ENCODE data around the gene DLL4.

Gene DLL4

DNA sequence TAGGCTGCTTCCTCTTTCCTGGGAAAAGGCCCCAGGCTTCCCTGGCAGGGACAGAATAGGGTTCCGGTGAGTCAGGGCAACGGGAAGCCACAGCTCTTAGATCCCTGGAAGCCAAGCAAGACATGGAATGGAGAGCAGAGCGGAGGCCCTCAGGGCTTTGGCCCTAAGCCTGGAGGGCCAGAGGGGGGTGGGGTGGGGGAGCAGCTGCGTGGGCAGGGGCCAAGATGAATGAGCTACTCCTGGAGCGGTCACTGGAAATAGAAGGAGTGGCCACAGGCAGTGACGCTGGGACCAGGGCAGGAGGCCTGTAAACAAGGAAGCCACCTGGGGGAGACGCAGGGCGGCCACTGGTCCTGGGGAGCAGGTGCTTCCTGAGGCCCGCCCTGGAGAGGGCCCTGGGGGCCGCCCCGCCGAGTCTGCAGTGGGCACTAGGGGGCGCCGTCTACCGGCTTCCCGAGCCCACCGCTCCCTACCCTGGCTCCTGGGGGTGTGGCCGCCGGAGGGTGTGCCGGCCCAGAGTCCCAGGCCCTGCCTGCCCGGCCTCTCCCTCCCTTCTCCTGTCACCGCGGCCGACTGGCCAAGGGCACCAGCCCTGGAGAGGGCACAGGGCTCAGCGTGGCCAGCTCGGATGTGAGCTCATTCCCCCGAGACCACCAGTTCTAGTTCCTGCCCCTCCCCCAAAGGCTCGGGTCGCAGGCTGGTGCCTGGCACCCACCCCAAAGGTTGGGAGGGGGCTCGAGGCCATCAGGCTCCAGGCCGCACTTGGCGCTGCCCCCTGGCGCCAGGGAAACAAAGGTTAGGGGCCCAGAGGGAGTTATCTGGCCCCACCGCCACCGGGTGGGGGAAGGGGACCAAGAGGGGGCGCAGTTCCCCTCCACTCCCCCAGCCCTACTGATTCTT is 22.8 kb upstream of the DLL4 start:
- peak; percentile 64 to 66 for DNase-seq (ENCODE audit: low read depth in 2 of 2)

DNA sequence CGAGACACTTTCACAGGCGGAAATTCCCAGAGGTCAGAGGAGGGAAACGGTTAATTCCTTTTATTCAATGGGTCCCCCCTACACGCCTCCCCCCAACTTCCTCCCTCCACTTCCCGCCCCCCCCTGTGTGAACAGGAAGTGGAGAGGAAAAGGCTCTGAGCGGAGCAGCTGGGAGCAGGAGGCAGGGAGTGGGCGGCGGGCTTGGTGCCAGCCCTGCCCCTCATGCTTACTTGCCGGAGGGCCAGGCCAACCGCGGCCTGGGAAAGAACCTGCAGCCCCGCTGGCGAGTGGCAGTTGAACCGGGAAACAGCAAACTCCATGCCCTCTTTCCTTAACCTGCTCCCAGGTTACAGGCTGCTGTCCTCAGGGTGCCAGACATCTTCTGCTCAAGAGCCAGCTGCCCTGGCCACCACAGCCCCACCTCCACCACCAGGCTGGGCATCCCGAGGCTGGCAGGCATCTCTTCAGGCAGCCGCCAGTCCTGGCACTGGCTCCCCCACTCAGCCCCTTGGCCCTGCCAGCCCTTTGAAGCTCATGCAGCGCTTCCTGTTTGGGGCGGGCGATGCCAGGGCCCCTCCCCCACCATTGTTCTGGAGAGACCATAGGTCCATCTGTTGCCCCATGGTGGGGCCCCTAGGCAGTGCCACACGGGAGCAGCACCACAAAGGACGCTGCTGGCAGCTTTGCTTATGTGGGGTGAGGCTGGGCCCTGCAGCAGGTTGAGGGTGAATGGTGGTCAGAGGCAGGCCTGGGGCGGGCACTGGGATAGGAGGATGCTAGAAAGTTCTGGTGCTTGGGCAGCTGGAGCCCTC is 21.9 kb upstream of the DLL4 start:
- no peak for DNase-seq (ENCODE audit: low read depth in 2 of 2)

DNA sequence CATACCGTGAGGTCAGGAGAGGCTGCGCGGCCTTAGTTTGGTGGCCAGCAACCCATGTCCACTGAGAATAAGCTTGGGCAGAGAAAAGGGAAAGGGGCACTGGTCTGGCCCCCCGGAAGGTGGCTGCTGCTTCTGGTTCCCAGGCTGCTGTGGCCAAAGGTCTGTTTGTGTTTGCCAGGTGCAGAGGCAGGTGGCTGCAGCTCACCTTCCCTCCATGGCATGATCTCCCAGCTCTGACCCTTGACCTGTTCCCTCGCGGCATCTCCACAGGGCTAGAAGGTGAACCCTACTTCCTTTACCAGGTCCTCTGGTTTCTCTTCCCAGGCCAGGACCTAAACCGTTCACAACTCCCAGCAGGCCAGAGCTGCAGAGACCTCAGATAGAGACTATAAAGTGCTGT is 21.0 kb upstream of the DLL4 start:
- no peak for DNase-seq (ENCODE audit: low read depth in 2 of 2)

DNA sequence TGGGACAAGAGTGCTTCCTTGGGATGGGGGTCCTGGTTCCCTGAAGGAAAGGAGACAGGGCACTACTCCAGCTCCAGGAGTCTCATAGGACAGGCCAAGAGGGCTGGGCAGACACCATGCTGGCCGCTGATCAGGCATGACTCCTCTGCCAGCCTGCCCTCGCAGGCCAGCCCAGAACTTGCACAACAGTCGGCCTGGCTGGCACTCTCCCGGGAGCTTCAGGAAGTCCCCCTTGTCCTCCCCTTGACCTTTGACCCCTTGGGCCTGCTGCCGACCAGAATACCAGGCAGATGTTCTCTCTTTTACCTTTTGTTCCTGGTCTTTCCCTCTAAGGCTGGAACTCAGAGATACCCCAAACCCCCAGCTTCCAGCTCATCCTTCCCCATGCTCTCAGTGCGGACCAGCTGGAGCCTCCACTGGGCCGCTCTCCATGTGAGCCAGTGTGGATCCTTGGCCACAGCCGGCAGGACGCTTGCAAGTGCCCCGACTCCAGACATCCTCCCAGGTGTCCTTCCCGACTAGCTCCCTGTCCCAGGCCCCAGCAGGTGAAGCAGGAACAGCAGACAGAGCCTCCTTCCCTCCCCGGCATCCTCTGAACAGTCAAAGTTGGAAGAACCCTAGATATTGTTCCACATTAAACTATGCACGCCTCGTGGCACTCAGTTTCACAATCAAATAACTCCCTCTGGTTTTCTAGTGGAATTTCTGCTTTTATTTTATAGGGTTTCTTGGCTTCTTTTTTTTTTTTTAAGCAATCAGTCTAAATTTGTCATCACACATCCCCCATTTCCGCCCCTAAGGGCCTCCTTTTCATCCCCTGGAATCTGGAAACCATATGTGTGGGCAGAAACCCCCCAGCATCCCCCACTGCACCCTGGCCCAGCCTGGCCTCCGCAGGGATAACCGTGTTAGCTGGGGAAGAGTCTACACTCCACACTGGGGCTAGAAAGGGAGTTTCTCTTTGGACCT is 19.2 kb upstream of the DLL4 start:
- peak; percentile 74 to 78 for DNase-seq (ENCODE audit: low read depth in 2 of 2)

DNA sequence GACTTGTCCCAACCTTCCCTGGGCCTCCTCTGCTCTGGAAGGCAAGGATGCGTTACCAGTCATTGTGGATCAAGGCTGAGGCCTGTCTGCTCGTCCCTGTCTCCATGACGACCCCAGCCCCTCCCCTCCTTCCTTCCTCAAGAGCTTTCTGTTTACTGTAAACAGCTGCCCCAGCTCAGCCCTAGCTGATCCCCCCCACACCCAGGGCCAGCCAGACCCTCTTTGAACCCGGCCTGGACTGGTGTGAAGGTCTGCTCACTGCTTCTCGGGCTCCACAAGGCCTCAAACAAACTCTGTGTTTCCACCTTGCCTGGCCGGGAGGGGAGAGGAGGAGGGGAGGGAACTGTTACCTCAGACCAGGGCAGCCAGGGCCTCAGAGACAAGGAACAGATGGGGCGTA is 18.0 kb upstream of the DLL4 start:
- DNase-seq (ENCODE audit: low read depth in 2 of 2): no peak

DNA sequence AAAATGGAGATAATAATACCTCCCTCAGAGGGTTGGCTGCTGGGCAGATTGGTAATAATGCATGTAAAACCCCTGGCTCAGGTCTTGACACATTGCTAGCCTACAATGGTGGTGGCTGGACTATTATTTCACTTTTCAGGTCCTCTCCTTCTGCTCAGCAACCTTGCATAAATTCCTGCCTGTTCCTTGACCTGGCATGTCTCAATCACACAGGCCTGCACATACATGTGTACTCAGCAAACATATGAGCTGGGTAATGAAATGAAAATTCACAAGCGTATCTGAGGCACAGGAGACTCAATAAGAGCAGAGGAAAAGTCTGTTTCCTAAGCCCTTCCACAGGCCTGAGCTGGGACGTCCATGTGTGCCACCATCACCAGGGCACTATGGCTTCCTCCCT is 17.4 kb upstream of the DLL4 start:
- no peak for DNase-seq (ENCODE audit: low read depth in 2 of 2)

DNA sequence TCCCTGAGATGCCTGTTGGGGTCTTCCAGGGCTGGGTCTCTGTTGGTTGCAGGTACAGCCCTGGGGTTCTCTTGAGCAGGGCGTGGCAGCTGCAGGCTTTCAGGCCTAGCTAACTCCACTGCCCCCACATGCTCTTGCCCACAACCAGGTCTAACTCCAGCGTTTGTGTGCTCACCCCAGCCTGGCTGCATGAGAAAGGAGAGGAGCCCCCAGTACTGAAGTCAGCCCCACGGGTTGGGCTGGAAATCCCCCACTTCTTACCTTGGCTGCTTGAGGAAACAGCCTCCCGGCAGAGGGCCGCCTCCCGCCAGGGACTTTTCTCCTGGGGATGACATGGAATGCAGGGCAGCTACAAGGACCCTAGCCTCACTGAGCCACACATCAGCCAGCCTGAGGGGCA is 16.7 kb upstream of the DLL4 start:
- DNase-seq (ENCODE audit: low read depth in 2 of 2): no peak

DNA sequence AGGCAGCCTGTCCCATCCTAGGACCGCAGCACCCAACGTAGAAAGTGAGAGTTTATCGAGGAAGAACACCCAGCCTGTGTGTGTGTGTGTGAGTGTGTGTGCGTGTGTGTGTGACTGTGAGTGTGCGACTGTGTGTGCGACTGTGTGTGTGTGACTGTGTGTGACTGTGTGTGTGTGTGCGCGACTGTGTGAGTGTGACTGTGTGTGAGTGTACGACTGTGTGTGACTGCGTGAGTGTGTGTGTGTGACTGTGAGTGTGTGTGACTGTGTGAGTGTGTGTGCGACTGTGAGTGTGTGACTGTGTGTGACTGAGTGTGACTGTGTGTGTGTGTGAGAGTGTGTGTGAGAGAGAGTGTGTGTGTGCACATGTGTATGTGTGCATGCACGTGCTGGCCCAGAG is 15.1 kb upstream of the DLL4 start:
- DNase-seq (ENCODE audit: low read depth in 2 of 2): no peak

DNA sequence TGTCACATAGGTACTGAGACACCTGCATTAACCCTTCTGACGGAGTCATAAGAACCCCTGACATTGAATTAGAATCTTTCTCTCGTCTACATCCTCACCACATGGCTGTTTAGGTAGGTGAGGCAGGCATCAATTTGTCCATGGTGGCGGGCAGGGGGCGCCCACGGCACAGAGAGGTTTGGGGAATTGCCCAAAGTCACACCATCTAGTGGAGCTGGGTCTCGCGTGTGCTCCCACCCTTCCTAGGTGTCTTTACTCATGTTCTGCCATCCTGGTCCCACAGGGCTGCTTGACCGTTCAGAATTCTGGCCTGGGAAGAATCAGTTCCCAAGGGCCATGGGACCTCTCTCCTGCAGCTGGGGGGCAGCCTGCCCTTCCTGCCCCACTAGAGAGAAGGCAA is 14.7 kb upstream of the DLL4 start:
- DNase-seq (ENCODE audit: low read depth in 2 of 2): no peak

DNA sequence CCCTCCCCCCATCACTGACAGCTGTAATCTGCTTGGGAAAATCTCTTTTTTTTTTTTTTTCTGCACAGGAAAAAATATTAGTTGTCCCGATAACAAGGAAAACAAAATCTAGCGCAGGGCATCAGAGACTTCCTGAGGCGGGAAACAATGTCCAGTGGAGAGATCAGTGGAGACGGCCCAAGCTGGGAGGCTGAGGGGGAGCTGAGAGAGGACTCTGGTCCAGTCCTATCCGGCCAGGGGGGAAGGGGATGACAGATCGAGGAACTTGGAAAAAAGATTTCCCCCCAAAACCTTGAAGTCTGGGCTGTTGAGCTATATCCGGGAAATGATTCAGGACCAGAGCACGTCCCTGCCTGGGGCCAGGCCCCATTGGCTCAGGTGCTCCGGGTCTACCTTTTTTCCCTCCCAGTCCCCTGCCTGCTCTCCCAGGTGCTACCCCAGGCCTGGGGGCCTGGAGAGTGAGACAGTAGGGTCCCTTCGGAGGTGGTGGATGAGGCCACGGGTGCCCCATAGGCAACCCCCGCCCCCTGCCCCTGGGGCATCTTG is 14.0 kb upstream of the DLL4 start:
- no peak for DNase-seq (ENCODE audit: low read depth in 2 of 2)

DNA sequence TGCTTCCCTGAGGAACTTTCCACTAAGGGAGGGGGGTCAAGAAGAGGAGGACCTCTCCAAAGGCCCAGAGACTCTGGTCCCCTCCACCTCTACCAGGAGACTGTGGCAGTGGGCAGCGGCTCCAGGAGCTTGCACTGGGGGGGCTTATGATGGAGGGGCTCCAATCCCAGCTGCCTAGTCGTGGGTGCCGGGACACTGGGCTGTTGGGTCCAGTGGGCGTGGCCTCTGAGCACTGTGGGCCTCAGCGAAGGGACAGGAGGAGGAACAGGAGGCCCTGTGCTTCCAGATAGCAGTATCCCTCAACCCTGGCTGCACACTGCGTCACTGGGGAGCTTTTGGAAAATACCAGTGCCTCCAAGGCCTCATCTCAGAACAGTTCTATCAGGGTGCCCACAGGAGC is 13.5 kb upstream of the DLL4 start:
- no peak for DNase-seq (ENCODE audit: low read depth in 2 of 2)

DNA sequence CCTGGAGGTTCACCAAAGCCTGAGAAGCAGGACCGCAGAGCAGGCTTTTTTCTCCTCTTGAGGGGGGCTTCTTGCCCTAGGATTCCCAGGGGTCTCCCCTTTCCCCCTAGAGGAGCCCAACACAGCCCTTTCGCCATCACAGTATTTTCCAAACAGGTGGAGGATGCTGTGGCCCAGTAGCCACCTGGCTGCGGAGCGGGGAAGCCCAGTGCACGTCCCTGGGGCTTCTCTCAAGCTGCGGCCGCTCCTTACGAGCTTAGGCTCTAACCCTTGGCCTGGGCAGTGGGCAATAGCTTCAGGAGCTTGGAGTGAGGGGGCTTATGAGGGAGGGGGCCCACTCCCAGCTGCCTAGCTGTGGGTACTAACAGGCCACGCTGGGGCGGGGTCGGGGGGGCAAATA is 11.6 kb upstream of the DLL4 start:
- DNase-seq (ENCODE audit: low read depth in 2 of 2): no peak

DNA sequence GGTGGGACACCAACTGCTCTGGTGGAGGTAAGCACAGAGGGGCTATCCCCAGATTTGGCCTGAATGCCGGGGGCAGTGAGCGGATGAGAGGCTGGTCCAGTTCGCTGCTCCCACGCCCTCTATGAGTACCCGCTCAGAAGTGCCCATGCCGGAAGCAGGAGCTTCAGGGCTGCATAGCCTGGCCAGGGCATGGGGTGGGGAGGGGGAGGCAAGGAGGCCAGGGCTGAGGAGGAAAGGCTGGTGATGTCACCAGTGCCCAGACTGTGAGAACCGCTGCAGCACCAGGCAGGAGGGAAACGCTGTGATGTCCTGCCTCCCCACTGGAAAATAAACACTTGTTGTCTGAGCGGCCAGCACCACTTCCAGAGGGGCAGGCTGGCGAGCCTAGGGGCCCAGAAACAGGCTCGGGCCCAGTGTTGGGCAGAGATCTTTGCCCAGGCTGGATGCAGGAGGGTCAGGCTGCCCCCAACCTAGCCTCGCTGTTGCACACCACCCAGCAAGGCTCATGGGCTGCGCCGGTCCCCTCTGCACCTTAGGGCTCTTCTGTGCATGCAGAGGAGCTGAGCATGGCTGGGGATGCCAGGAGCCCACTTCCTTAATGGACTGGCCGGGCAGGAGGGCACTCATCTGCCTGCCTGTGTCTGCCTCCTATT is 10.9 kb upstream of the DLL4 start:
- no peak for DNase-seq (ENCODE audit: low read depth in 2 of 2)

DNA sequence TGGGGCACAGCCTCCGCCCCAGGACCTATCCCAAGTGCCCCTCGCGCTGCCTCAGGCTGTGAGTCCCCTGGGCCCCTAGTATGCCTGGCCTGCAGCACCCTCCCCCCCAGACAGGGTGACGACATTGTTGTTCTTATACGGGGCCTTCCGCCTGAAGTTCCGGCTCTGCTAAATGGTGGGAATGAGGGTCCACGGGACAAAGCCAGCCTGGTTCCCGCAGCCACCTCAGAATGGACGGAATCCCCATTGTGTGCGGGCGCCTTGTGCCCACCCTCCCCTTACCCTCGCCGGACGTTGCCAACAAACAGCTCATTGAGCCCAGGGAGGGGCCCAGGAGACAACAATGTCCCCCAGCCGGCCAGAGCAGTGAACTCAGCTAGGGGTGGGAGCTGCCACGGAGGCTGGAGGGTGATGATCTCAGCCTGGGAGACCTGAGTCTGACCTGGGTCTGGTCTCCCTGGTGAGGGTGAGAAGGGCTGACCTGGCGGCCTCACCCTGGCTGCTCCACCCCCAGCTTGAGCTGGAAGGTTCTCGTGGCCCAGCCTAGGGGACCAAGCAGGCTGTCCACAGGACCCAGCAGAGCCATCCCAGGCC is 10.2 kb upstream of the DLL4 start:
- DNase-seq (ENCODE audit: low read depth in 2 of 2): no peak

DNA sequence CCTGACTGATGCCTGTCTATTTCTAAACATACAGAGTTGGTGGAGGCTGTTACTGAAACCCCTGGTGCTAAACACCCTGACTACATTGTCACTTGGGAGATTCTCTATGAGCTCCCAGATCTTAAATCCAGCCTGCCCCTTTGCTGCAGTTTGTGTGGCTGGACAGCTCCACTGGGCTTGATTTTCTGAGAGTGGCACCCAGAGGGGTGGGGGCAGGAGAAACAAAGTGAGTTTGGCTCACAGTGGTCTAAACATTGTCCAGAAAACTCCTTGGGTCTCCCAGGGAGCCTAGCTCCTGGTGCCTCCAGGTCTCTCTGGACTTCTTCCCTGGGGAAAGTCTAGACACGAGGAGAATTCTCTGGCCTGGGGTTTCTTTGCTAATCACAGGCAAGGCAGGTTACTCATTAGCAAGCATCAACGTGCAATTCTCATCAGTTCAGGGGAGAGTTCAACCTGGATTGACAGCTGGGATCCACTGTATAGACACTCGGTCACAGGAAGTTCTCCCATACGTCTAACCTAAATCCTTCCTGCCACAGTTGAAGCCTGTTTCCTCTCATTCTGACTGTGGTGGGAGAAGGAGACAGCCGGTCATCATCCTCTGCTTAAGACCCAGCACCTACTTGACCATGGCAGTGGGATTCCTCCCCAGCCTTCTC is 7.1 kb upstream of the DLL4 start:
- DNase-seq (ENCODE audit: low read depth in 2 of 2): no peak

DNA sequence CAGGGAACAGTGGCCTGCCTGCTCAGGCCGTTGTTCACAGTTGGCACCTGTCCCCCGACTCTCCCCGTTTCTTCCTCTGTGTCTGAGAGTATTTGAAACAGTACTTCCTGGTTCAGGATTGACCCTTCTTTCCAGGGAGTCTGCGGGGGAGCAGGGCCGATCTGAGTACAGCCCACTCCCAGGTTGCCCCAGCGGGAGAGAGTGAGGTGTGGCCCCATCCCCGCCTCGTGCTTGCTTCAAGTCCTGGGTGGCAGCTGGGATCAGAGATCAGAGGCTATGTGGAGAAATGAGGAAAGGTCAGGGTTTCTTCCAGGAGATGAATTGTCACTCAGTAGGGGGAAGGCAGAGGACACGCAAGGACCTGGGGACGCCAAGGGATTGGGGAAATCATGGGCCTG is 6.5 kb upstream of the DLL4 start:
- no peak for DNase-seq (ENCODE audit: low read depth in 2 of 2)

DNA sequence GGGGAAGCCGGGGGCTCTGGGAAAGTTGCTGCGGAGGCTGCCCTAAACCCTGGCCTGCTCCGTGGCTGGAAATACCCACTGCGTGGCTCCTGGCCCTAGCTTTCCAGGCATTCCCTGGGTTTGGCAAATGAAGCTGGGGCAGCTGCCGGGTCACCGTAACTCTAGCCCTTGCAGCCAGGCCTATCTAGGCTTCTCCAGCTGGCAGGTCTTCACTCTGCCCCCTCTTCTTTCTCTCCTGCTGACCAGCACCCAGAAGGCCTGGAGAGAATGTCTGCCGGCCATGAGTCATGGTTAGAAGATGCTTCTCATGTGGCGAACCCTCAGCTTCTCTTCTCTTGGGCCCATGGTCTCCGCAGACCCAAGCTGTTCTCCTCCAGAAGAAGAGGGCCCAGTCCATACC is 5.6 kb upstream of the DLL4 start:
- no peak for DNase-seq (ENCODE audit: low read depth in 2 of 2)

DNA sequence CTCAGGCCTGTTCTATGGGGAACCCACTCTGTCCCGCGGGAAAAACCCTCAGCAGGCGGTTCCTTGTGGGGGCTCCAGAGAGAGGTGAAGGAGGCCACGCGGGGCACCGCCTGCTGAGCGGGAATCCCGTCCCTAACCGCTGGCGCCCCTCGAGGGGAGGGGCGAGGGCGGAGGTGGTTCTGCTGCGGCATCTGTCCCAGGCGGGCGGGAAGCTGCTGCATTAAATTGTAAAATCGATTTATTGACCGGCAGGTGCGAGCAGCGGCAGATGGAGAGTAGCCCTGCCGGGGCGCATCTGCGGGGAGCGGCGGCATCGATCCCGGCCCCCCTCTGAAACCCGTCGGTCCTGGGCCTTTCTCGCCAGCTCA is 3.7 kb upstream of the DLL4 start:
- DNase-seq (ENCODE audit: low read depth in 2 of 2): no peak

DNA sequence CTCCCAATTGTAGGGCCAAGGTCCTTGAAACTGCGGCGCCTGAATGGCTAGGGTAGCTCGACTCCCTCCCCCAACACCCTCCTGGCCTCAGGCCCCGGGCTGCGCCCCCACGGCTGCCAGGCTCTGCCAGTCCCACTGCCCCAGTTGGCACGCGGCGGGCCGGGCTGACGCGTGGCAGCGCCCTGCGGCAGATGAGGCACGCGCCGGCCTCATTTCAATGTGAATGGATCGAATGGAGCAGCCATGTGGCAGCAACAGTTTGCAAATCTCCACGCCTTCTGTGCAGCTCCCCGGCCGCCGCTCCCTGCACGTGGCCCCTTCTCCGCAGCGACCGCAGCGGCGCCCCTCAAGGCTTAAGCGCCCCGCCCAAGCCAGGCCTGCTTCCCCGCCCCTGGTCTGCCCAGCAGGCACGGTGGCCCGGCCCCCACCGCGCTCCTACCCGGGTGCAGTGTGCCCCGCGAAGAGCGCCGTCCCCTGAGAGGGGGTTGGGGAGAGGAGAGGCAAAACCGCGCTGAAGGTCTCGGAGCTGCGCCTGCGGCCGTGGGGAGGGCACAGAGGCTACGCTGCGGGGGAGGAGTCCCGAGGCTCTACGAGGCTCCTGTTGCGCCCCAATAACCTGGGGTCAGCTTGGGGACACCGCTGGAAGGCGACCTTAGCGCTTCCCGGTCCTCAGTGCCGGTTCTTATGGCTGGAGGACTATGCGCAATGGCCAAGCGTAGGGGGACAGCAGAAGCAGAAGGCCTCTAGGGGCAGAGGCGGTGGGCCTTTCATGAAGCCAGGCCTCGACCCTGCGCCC is 3.1 kb upstream of the DLL4 start:
- DNase-seq (ENCODE audit: low read depth in 2 of 2): no peak
